ENCODE results near the gene EIF4G3.

- TF ChIP-seq EP300 (IDR thresholded peaks at IDR 0.05) = no peak
- TF ChIP-seq POLR2A (IDR thresholded peaks at IDR 0.05) = no peak
- TF ChIP-seq CTCF (IDR thresholded peaks at IDR 0.05) = no peak
Measured at GRCh38 chr1:20983297-20983889, 193.3 kb downstream of the EIF4G3 start.
